Measurements from ENCODE around the gene CDIPT. TPM values are rescaled to one million over a fixed set of nuclear protein-coding genes. Genes with fewer than 3 reads are reported as not detected.

Gene CDIPT
- total and polyA plus RNA-seq, 10 of the 15 experiments (the other 5 are each of a cell fraction or from before 2014, with no cell fraction given) = 0.87 to 36.4 (median 27.1) TPM

- TF ChIP-seq BCLAF1 (IDR thresholded peaks at IDR 0.05) = no peak
- TF ChIP-seq TBL1XR1 (IDR thresholded peaks at IDR 0.05; ENCODE audit: low read depth, low read length) = no peak
- TF ChIP-seq SPI1 (IDR thresholded peaks at IDR 0.05; ENCODE audit: borderline replicate concordance, insufficient read depth, low read depth, low read length) = peak; percentile 61; the same call in 1 of the 2 replicates
- peak; percentile 57 for TF ChIP-seq SMAD1 (IDR thresholded peaks at IDR 0.05; ENCODE audit: low read depth, partially characterized antibody)
- TF ChIP-seq YBX1 (IDR thresholded peaks at IDR 0.05) = peak; percentile 75; the same call in 1 of the 2 replicates
- no peak for TF ChIP-seq ELK1 (IDR thresholded peaks at IDR 0.05; ENCODE audit: low read depth, low read length)
- peak; percentile 76 for TF ChIP-seq NR2F1 (conservative IDR thresholded peaks at IDR 0.05)
- no peak for TF ChIP-seq BCL11A (IDR thresholded peaks at IDR 0.05; ENCODE audit: low read depth, low read length)
- no peak for TF ChIP-seq SRF (IDR thresholded peaks at IDR 0.05; ENCODE audit: low read depth in 2 of 2, low read length in 2 of 2)
- TF ChIP-seq HCFC1 (IDR thresholded peaks at IDR 0.05; ENCODE audit: low read length) = peak; percentile 94
- no peak for TF ChIP-seq FOS (IDR thresholded peaks at IDR 0.05; ENCODE audit: borderline replicate concordance, extremely low read depth, insufficient read length)
- TF ChIP-seq ATF7 (IDR thresholded peaks at IDR 0.05; ENCODE audit: low read depth) = peak; percentile 46; the same call in 1 of the 2 replicates
- TF ChIP-seq KLF5 (IDR thresholded peaks at IDR 0.05; ENCODE audit: partially characterized antibody) = peak; percentile 39
- TF ChIP-seq RCOR1 (conservative IDR thresholded peaks at IDR 0.05; ENCODE audit: low read depth, low read length) = 0 out of 2 replicates have a peak, but pooled peaks have one; percentile 23
- TF ChIP-seq ZNF217 (IDR thresholded peaks at IDR 0.05) = no peak; the same call in 1 of the 2 replicates
- peak; percentile 41; the same call in 1 of the 2 replicates for TF ChIP-seq SMC3 (IDR thresholded peaks at IDR 0.05; ENCODE audit: borderline replicate concordance, low read length)
- TF ChIP-seq TCF7 (IDR thresholded peaks at IDR 0.05; ENCODE audit: borderline replicate concordance) = no peak
- TF ChIP-seq CBX3 (IDR thresholded peaks at IDR 0.05; ENCODE audit: borderline replicate concordance, low read depth) = no peak
- TF ChIP-seq SUPT20H (IDR thresholded peaks at IDR 0.05; ENCODE audit: borderline replicate concordance, control insufficient read depth, low read depth, low read length) = no peak
- peak; percentile 72; the same call in 1 of the 2 replicates for TF ChIP-seq DPF2 (IDR thresholded peaks at IDR 0.05)
- TF ChIP-seq MLLT1 (IDR thresholded peaks at IDR 0.05) = peak; percentile 94
- TF ChIP-seq POU2F2 (IDR thresholded peaks at IDR 0.05; ENCODE audit: borderline replicate concordance, low read depth, low read length) = peak; percentile 17; the same call in 2 of the 3 replicates
- TF ChIP-seq BCL3 (IDR thresholded peaks at IDR 0.05; ENCODE audit: borderline replicate concordance, insufficient read depth, low read depth, low read length, poor library complexity, severe bottlenecking) = no peak
- TF ChIP-seq MTA3 (IDR thresholded peaks at IDR 0.05; ENCODE audit: borderline replicate concordance, low read length) = no peak
These were observed 47.0 kb downstream of the CDIPT start, which contains the start of gene PAGR1 (continued) for GRCh38 chr16:29815793-29816693.
